Activated CD8-positive, alpha-beta memory T cell treated with anti-CD3 and anti-CD28 coated beads, Interleukin-2, amount 10 ng/mL, durations not matched to agents 7 days and 5 days (primary cell): ENCODE results near the gene ANKDD1A. TPM values are rescaled to one million over a fixed set of nuclear protein-coding genes. Genes with fewer than 3 reads are reported as not detected.

Experiments
- ATAC-seq: fragments of 150-1000 bp; cut with Tn5 transposase; one replicate; pipeline ENCODE4 v1.10.0; 2021; ENCODE audit warnings: moderate library complexity
- CTCF ChIA-PET: fragments of 350-600 bp; sonication (Branson Sonifier 250); formaldehyde crosslinking; loops from one replicate; lab custom pipeline; 2021; ENCODE audit warnings: antibody characterized with exemption; lab: Charles Lee
- DNase-seq: peaks from one replicate; pipeline ENCODE4 v3.0.0-alpha.2; 2020
- H3K27ac Mint-ChIP-seq: one replicate; pipeline ENCODE4 v1.8.0; 2021; ENCODE audit warnings: mild to moderate bottlenecking, mixed read lengths
- H3K27me3 Mint-ChIP-seq: one replicate; pipeline ENCODE4 v1.8.0; 2021; ENCODE audit warnings: mixed read lengths
- H3K36me3 Mint-ChIP-seq: one replicate; pipeline ENCODE4 v1.8.0; 2021; ENCODE audit warnings: mild to moderate bottlenecking, mixed read lengths
- H3K4me1 Mint-ChIP-seq: one replicate; pipeline ENCODE4 v1.8.0; 2021; ENCODE audit warnings: mixed read lengths
- H3K4me3 Mint-ChIP-seq: one replicate; pipeline ENCODE4 v1.8.0; 2021; ENCODE audit warnings: mild to moderate bottlenecking, moderate library complexity, mixed read lengths
- H3K9me3 Mint-ChIP-seq: one replicate; pipeline ENCODE4 v1.8.0; 2022; ENCODE audit warnings: low read depth, mixed read lengths
- total RNA-seq, 2 experiments: library from RNA; stranded (reverse); gene quantifications; one replicate each; pipeline ENCODE4 v1.2.3, GENCODE V29; 2021

The ANKDD1A gene
- total RNA-seq: 10 to 100 TPM; 13.4 to 24.4 TPM

GRCh38 chr15:64911311-64912186 is at the start of gene ANKDD1A:
TSS of gene ANKDD1A (plus strand) at chr15:64911902. CDS start at chr15:64911931, 29 bp downstream.
- peaks cover 13% of the 10 kb centered on the region for H3K27me3 Mint-ChIP-seq
- ATAC-seq: peak; percentile 95
- H3K4me3 Mint-ChIP-seq: peak within 1 kb of the TSS; percentile 60
- no peaks in the 10 kb centered on the region for H3K36me3 Mint-ChIP-seq
- H3K27ac Mint-ChIP-seq: peak within 1 kb of the TSS; percentile 12
- H3K9me3 Mint-ChIP-seq: no peaks in the 10 kb centered on the region
- peak; percentile 72 for DNase-seq
- peaks cover 30% of the 10 kb centered on the region for H3K4me1 Mint-ChIP-seq
- CTCF ChIA-PET: interaction anchor here (1.0 to 1.4 kb wide), 4 partner anchors 9 to 101 kb away, joined by 3 to 5 read pairs (median 4); no protein-coding TSS in a partner anchor

DNA sequence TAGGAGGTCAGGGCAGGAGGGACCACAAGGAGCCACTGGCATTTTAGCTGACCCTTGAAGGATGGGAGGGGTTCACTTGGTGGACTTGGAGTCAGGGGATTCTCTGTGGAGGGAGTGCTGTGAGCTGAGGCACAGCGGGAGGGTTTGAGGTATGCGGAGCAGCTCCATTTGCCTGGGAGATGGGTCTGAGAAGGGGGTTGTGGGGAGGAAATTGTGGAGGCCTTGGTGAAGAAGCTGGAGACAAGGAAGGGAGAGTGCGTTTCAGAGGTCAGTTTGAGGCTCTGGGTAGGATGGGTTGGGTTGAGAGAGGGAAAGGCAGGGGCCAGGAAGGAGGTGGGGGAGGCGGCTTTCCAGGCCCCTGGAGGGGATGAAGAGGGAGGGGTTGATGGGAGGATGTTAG is 49.7 kb upstream of the ANKDD1A start:
- peak overlapping the region; percentile 30 for H3K27ac Mint-ChIP-seq
- peaks cover 33% of the 10 kb centered on the region for H3K36me3 Mint-ChIP-seq
- no peaks in the 10 kb centered on the region for H3K27me3 Mint-ChIP-seq
- CTCF ChIA-PET: interaction anchor here (1.2 kb wide), 1 partner anchor 20 kb away, joined by 3 read pairs; no protein-coding TSS in a partner anchor
- H3K4me1 Mint-ChIP-seq: peaks cover 14% of the 10 kb centered on the region
- ATAC-seq: no peak
- H3K4me3 Mint-ChIP-seq: no peak overlapping the region
- no peaks in the 10 kb centered on the region for H3K9me3 Mint-ChIP-seq
- no peak for DNase-seq

DNA sequence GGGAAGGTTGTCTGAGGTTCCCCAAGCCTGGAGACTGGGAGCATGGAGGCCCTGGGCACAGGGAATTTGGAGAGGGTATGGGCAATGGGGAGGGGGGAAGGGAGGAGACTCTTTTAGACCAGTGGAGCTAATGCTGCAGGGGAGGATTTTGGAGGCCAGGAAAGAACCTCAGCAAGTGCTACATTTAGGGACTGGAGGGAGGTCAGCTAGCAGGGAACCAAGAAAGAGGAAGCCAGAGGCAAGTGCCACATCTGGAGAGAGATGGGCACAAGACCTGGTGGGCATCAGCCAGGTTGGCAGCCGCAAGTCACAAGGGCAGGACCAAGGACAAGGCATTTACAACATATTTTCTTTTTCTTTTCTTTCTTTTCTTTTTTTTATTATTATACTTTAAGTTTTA is 49.3 kb upstream of the ANKDD1A start:
- peaks cover 11% of the 10 kb centered on the region for H3K4me1 Mint-ChIP-seq
- no peaks in the 10 kb centered on the region for H3K9me3 Mint-ChIP-seq
- H3K4me3 Mint-ChIP-seq: no peak overlapping the region
- DNase-seq (no peak), ATAC-seq (no peak)
- peaks cover 35% of the 10 kb centered on the region for H3K36me3 Mint-ChIP-seq
- CTCF ChIA-PET: interaction anchor here (1.2 kb wide), 1 partner anchor 20 kb away, joined by 3 read pairs; no protein-coding TSS in a partner anchor
- no peaks in the 10 kb centered on the region for H3K27me3 Mint-ChIP-seq
- H3K27ac Mint-ChIP-seq: no peak overlapping the region

DNA sequence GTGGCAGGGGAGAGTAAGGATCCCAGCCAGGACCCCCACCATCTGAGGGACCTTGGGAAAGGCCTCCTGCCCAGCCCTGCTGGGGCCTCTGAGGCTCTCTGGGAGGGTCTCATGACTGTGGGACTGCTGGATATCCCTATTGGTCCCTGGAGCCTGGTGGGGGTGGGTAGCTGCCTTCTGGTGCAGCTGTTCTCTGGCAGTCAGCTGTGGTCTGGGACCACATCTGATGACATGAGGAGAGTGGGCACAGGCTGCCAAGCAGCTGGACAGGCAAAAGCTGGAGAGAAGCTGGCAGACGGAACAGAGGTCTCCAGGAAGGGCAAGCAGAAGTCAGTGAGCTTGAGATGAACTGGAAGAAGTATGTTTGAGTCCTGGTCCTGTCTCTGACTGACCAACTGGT is 47.6 kb upstream of the ANKDD1A start:
- CTCF ChIA-PET: interaction anchor here (1.0 kb wide), 1 partner anchor 28 kb away, joined by 3 read pairs; no protein-coding TSS in a partner anchor
- ATAC-seq (no peak), DNase-seq (no peak)
- H3K27ac Mint-ChIP-seq: peak overlapping the region; percentile 52
- H3K4me1 Mint-ChIP-seq: peaks cover 2% of the 10 kb centered on the region
- no peaks in the 10 kb centered on the region for H3K9me3 Mint-ChIP-seq
- no peaks in the 10 kb centered on the region for H3K27me3 Mint-ChIP-seq
- peaks cover 28% of the 10 kb centered on the region for H3K36me3 Mint-ChIP-seq
- H3K4me3 Mint-ChIP-seq: no peak overlapping the region

DNA sequence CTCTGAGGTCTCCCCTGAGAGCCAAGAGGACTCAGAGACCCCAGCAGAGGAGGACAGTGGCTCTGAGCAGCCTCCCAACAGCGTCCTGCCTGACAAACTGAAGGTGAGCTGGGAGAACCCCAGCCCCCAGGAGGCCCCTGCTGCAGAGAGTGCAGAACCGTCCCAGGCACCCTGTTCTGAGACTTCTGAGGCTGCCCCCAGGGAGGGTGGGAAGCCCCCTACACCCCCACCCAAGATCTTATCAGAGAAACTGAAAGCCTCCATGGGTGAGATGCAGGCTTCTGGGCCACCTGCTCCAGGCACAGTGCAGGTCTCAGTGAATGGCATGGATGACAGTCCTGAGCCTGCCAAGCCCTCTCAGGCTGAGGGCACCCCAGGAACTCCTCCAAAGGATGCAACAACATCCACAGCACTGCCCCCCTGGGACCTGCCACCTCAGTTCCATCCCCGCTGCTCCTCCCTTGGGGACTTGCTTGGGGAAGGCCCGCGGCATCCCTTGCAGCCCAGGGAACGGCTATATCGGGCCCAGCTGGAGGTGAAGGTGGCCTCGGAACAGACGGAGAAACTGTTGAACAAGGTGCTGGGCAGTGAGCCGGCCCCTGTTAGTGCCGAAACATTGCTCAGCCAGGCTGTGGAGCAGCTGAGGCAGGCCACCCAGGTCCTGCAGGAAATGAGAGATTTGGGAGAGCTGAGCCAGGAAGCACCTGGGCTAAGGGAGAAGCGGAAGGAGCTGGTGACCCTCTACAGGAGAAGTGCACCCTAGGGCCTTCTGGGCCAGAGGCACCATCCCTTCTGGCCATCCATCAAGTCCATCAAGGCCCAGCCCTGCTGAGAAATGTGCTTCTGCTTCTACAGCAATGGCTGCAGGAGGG is 46.3 kb upstream of the ANKDD1A start:
- no peak overlapping the region for H3K4me3 Mint-ChIP-seq
- no peak for DNase-seq
- H3K27me3 Mint-ChIP-seq: no peaks in the 10 kb centered on the region
- CTCF ChIA-PET: interaction anchor here (1.0 kb wide), 1 partner anchor 29 kb away, joined by 3 read pairs; no protein-coding TSS in a partner anchor
- ATAC-seq: no peak
- H3K4me1 Mint-ChIP-seq: peaks cover 8% of the 10 kb centered on the region
- no peak overlapping the region for H3K27ac Mint-ChIP-seq
- peaks cover 3% of the 10 kb centered on the region for H3K9me3 Mint-ChIP-seq
- H3K36me3 Mint-ChIP-seq: peaks cover 38% of the 10 kb centered on the region

DNA sequence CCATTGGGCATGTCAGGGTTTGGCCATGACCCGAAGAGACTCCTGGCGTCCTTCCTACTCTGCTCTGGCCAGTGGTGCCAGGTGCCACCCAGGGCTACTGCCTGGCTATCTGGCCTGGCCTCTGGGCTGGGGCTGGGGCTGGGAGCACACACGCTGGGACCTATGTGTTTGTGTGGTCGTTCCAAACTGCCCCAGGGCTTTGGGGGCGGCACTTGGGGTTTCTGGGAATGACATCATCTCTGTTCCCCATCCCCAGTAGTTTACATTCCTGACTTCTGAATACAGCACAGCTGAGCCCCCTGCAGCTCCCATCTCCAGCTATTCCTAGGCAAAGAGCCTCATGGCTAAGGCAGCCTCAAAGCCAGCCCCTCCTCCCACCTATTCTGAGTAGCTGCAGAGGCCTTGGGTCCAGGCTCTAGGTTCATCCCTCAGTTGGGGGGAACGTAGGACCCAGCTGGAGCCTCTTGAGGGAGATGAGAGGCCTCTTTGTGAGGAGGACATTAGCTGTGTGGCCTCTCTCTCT is 45.6 kb upstream of the ANKDD1A start:
- no peak overlapping the region for H3K27ac Mint-ChIP-seq
- H3K36me3 Mint-ChIP-seq: peaks cover 37% of the 10 kb centered on the region
- ATAC-seq (no peak), DNase-seq (no peak)
- H3K4me3 Mint-ChIP-seq: no peak overlapping the region
- CTCF ChIA-PET: no interaction called here
- H3K9me3 Mint-ChIP-seq: peaks cover 3% of the 10 kb centered on the region
- no peaks in the 10 kb centered on the region for H3K27me3 Mint-ChIP-seq
- peaks cover 9% of the 10 kb centered on the region for H3K4me1 Mint-ChIP-seq

GRCh38 chr15:64869501-64869900 is 42.2 kb upstream of the ANKDD1A start:
- peaks cover 12% of the 10 kb centered on the region for H3K4me1 Mint-ChIP-seq
- peaks cover 3% of the 10 kb centered on the region for H3K9me3 Mint-ChIP-seq
- H3K36me3 Mint-ChIP-seq: peaks cover 24% of the 10 kb centered on the region
- CTCF ChIA-PET: no interaction called here
- DNase-seq (no peak), ATAC-seq (no peak)
- no peak overlapping the region for H3K4me3 Mint-ChIP-seq
- H3K27me3 Mint-ChIP-seq: no peaks in the 10 kb centered on the region
- H3K27ac Mint-ChIP-seq: no peak overlapping the region

DNA sequence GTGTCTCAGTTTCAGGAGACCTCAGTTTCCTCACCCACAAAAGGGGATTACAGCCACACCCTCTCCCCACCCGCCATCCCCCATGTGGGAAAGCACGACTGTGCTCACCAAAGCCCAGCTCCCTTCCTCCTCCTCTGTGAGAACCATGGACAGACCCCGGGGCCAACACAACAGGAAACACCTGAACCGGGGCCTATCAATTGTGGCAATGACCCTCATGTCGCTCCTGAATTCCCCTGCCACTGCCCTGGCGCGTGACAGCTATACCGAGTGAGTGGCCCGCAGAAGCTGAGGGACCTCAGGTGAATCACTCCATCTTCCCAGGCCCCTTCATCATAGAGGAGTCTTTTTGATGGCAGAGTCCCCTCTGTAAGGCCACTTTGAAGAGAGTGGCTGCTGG is 41.3 kb upstream of the ANKDD1A start:
- CTCF ChIA-PET: no interaction called here
- Mint-ChIP-seq H3K36me3 (peaks cover 23% of the 10 kb centered on the region), H3K27ac (no peak overlapping the region), H3K27me3 (no peaks in the 10 kb centered on the region), H3K9me3 (peaks cover 3% of the 10 kb centered on the region), H3K4me1 (peaks cover 14% of the 10 kb centered on the region), H3K4me3 (no peak overlapping the region)
- no peak for ATAC-seq
- DNase-seq: no peak

GRCh38 chr15:64875641-64876223 is 36.0 kb upstream of the ANKDD1A start:
- ATAC-seq: no peak
- Mint-ChIP-seq H3K9me3 (no peaks in the 10 kb centered on the region), H3K36me3 (no peaks in the 10 kb centered on the region), H3K4me3 (no peak overlapping the region), H3K27me3 (no peaks in the 10 kb centered on the region), H3K27ac (no peak overlapping the region), H3K4me1 (peaks cover 29% of the 10 kb centered on the region)
- no peak for DNase-seq
- CTCF ChIA-PET: interaction anchor here (3.2 kb wide), 1 partner anchor 18 kb away, joined by 14 read pairs; no protein-coding TSS in a partner anchor

DNA sequence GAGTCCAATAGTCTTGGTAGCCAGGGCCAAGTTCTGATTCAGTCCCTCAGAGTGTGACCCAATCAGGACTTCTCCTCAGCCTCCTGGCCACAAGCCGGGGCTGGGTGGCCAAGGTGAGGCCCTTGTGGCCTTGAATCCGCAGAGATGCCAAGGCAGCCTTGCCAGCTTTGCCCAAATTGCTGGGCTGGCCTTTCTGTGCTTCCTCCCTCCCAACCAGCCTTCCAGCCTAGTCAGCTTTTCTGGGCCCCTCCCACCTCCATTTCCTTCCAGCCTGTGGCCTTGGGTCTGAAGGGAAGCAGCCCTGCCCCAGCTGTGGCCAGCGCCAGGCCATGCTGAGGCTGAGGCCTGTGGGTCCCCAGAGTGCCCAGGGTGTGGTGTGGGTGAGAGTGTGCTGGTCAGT is 34.3 kb upstream of the ANKDD1A start:
- CTCF ChIA-PET: interaction anchor here (1.1 to 3.2 kb wide), 4 partner anchors 17 to 57 kb away, joined by 3 to 14 read pairs (median 6); no protein-coding TSS in a partner anchor
- Mint-ChIP-seq H3K27me3 (no peaks in the 10 kb centered on the region), H3K4me1 (peaks cover 39% of the 10 kb centered on the region), H3K9me3 (no peaks in the 10 kb centered on the region), H3K4me3 (no peak overlapping the region), H3K36me3 (no peaks in the 10 kb centered on the region), H3K27ac (peak overlapping the region; percentile 80)
- ATAC-seq: peak; percentile 61
- no peak for DNase-seq

GRCh38 chr15:64878705-64879104 is 33.0 kb upstream of the ANKDD1A start:
- H3K27me3 Mint-ChIP-seq: no peaks in the 10 kb centered on the region
- CTCF ChIA-PET: interaction anchor here (1.9 to 3.2 kb wide), 2 partner anchors 15 to 42 kb away, joined by 9 to 14 read pairs; no protein-coding TSS in a partner anchor
- no peak for DNase-seq
- no peak overlapping the region for H3K4me3 Mint-ChIP-seq
- H3K27ac Mint-ChIP-seq: no peak overlapping the region
- ATAC-seq: no peak
- H3K36me3 Mint-ChIP-seq: no peaks in the 10 kb centered on the region
- peaks cover 47% of the 10 kb centered on the region for H3K4me1 Mint-ChIP-seq
- H3K9me3 Mint-ChIP-seq: no peaks in the 10 kb centered on the region

GRCh38 chr15:64883100-64883581 is 28.6 kb upstream of the ANKDD1A start:
- Mint-ChIP-seq H3K27ac (peak overlapping the region; percentile 91), H3K36me3 (no peaks in the 10 kb centered on the region), H3K4me1 (peaks cover 37% of the 10 kb centered on the region), H3K4me3 (peak overlapping the region; percentile 39), H3K27me3 (no peaks in the 10 kb centered on the region), H3K9me3 (no peaks in the 10 kb centered on the region)
- CTCF ChIA-PET: interaction anchor here (0.8 to 6.4 kb wide), 8 partner anchors 10 to 153 kb away, joined by 3 to 56 read pairs (median 3); partner anchors contain the start of gene PLEKHO2
- ATAC-seq (peak; percentile 91), DNase-seq (peak; percentile 69)
